Gastrocnemius medialis (tissue), 4 donors: Measurements from ENCODE around the gene ARID5A.

Experiments
- POLR2A ChIP-seq, 2 donors: fragments of 450-650 bp; IDR thresholded peaks; one replicate each; pipeline ENCODE4 v1.6.1; 2017; ENCODE audit warnings: antibody characterized with exemption in 2 of 2, mild to moderate bottlenecking in 2 of 2, moderate library complexity in 2 of 2
- TF ChIP-seq, protein P1 (sequence below), 5 experiments: fragments of 450-650 bp in 3 of 5; fragments of 200-600 bp in 2 of 5; sonication (generic) in 2 of 5; IDR thresholded peaks in 4 of 5; conservative IDR thresholded peaks in 1 of 5; 1 replicate in 4 of 5; 2 replicates in 1 of 5; pipeline ENCODE4 v1.5.1; 2016 to 2019; ENCODE audit warnings: antibody characterized with exemption in 5 of 5, mild to moderate bottlenecking in 3 of 5, moderate library complexity in 3 of 5

DNA sequence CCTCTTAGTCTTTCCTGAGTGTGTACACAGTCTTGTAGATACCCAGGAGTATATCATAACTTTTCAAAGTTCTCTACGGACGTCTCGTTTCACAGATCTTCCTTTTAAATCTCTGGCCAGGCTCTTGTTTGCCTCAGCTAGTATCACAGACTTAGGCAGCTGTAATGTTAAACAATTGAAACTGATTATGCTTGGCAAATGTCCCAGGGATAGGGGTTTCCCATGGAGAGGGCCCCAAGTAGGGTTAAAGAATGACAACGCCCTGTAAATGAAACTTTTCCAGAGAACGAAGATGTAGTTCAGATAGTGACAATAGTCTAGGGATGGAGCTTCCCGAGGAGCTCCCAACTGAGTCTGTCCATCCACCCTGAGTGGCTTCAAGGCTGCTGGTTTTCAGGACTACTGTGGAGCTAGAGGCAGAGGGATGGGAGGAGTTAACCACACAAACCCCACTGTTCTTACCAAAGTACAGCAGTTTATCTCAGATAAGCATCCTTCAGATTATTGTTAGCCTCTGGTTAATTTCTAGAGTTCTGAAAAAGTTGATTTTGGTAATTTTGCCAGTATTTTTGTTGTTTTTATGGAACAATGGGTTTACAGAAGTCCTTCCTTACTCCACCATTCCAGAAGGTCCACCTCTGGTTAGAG is 40.4 kb upstream of the ARID5A start:
- TF ChIP-seq, protein P1, sequence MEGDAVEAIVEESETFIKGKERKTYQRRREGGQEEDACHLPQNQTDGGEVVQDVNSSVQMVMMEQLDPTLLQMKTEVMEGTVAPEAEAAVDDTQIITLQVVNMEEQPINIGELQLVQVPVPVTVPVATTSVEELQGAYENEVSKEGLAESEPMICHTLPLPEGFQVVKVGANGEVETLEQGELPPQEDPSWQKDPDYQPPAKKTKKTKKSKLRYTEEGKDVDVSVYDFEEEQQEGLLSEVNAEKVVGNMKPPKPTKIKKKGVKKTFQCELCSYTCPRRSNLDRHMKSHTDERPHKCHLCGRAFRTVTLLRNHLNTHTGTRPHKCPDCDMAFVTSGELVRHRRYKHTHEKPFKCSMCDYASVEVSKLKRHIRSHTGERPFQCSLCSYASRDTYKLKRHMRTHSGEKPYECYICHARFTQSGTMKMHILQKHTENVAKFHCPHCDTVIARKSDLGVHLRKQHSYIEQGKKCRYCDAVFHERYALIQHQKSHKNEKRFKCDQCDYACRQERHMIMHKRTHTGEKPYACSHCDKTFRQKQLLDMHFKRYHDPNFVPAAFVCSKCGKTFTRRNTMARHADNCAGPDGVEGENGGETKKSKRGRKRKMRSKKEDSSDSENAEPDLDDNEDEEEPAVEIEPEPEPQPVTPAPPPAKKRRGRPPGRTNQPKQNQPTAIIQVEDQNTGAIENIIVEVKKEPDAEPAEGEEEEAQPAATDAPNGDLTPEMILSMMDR (IDR thresholded peaks at IDR 0.05 in 4 of 5, conservative IDR thresholded peaks at IDR 0.05 in 1 of 5) = no peak
- no peak for TF ChIP-seq POLR2A (IDR thresholded peaks at IDR 0.05)
